ENCODE results near the gene FXN.

- TF ChIP-seq POLR2A (IDR thresholded peaks at IDR 0.05) (no peak), CTCF (IDR thresholded peaks at IDR 0.05) (no peak)
Measured at GRCh38 chr9:69143291-69143690, 107.7 kb downstream of the FXN start.

Data from esophagus squamous epithelium (tissue), 4 donors.